Activated T-cell treated with anti-CD3 and anti-CD28 coated beads, Interleukin-2, amount 50 U/mL, for 72 hours (primary cell): ENCODE results near the gene SDK1. TPM values are rescaled to one million over a fixed set of nuclear protein-coding genes. Genes with fewer than 3 reads are reported as not detected.
A peak's percentile ranks its signal among the peaks of the same experiment; 100 is the strongest.

ENCODE experiments used
- ATAC-seq, 2 donors: fragments of 150-1000 bp; cut with Tn5 transposase; replicated peaks in 1 of 2; 2 replicates each; pipeline ENCODE4 v1.10.0; 2021; ENCODE audit warnings: moderate library complexity in 2 of 2, mild to moderate bottlenecking in 1 of 2
- DNase-seq, 2 donors: peaks; one replicate each; pipeline ENCODE4 v3.0.0; 2021 to 2022; ENCODE audit warnings: mixed read lengths in 1 of 2
- H3K27ac Mint-ChIP-seq: one replicate; pipeline ENCODE4 v1.8.0; 2022; ENCODE audit warnings: mild to moderate bottlenecking, moderate library complexity, mixed read lengths
- H3K27me3 Mint-ChIP-seq: one replicate; pipeline ENCODE4 v1.8.0; 2022; ENCODE audit warnings: low read depth, mixed read lengths
- H3K36me3 Mint-ChIP-seq, 2 donors: one replicate each; pipeline ENCODE4 v1.8.0; 2022; ENCODE audit warnings: mixed read lengths in 2 of 2, mild to moderate bottlenecking in 1 of 2; ENCODE audit not compliant: insufficient read depth in 2 of 2
- H3K4me1 Mint-ChIP-seq: one replicate; pipeline ENCODE4 v1.8.0; 2022; ENCODE audit warnings: low read depth, mixed read lengths
- H3K4me3 Mint-ChIP-seq, 2 donors: one replicate each; pipeline ENCODE4 v1.8.0; 2022; ENCODE audit warnings: mild to moderate bottlenecking in 2 of 2, mixed read lengths in 2 of 2, moderate library complexity in 2 of 2
- H3K9me3 Mint-ChIP-seq, 2 donors: one replicate each; pipeline ENCODE4 v1.8.0; 2022; ENCODE audit warnings: mixed read lengths in 2 of 2
- total RNA-seq, 2 donors: library from RNA; stranded (reverse); gene quantifications; one replicate each; pipeline ENCODE4 v1.2.3, GENCODE V29; 2022

The SDK1 gene
- total RNA-seq, 2 donors from 2014 or later, result 6.1 to 6.3 TPM

DNA sequence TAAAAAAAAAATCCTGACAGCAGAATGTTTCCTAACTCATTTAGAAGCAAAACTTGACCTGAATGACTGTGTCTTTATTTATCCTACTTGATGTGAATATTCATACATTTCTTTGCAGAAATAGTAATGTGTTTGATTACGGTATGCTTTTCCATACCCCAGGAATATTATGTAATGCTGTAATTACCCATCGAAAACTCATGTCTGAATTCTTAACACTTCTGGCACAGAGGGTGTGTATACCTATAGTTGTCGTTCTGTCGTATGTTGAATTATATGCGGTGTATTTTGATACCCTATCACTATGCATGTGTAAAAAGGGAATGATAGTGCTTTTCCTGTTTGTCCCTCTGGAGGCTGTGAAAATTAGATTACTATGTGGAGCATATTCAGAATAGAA, 26.6 kb downstream of the SDK1 start:
- no peak overlapping the region for H3K4me3 Mint-ChIP-seq
- H3K9me3 Mint-ChIP-seq, result no peaks in the 10 kb centered on the region
- no peaks in the 10 kb centered on the region for H3K27me3 Mint-ChIP-seq
- no peak for DNase-seq
- no peaks in the 10 kb centered on the region for H3K36me3 Mint-ChIP-seq
- ATAC-seq, result no peak
- no peak overlapping the region for H3K27ac Mint-ChIP-seq
- H3K4me1 Mint-ChIP-seq, result no peaks in the 10 kb centered on the region

DNA sequence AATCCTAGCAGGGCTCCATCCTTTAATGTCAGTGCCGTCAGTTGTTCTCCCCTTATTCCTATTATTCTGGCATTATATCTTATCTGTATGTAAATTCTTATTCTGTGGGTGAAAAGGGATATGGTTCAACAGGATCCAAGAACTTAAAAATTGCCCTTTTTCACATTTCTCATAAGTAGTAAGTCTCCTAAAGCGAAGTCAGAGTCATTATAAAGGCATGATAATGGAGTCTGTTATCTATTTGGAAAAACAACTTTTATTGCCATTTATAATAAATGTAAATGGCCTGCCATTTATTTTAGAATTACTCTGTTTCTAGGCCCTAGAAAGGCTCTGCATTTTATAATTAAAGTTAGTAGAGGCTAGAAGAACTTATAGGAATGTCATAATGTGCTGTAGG, 31.3 kb downstream of the SDK1 start:
- Mint-ChIP-seq H3K4me1 (peaks cover 11% of the 10 kb centered on the region), H3K36me3 (peaks cover 0 to 1% of the 10 kb centered on the region in 2 donors), H3K27ac (no peak overlapping the region), H3K27me3 (peaks cover 17% of the 10 kb centered on the region), H3K4me3 (no peak overlapping the region), H3K9me3 (no peaks in the 10 kb centered on the region)
- ATAC-seq (no peak), DNase-seq (no peak)

- Mint-ChIP-seq H3K4me3 (no peak overlapping the region), H3K9me3 (peaks cover 0 to 1% of the 10 kb centered on the region in 2 donors), H3K36me3 (peaks cover 0 to 4% of the 10 kb centered on the region in 2 donors), H3K27me3 (peaks cover 22% of the 10 kb centered on the region), H3K4me1 (peaks cover 11% of the 10 kb centered on the region), H3K27ac (no peak overlapping the region)
- peak; percentile 37 to 51 for ATAC-seq
- DNase-seq, result no peak
Measured at GRCh38 chr7:3333861-3334260, 32.8 kb downstream of the SDK1 start.

- H3K27ac Mint-ChIP-seq, result no peak overlapping the region
- DNase-seq (no peak), ATAC-seq (no peak)
- peaks cover 0 to 4% of the 10 kb centered on the region in 2 donors for H3K36me3 Mint-ChIP-seq
- H3K4me3 Mint-ChIP-seq, result no peak overlapping the region
- peaks cover 22% of the 10 kb centered on the region for H3K27me3 Mint-ChIP-seq
- H3K9me3 Mint-ChIP-seq, result peaks cover 0 to 1% of the 10 kb centered on the region in 2 donors
- peaks cover 11% of the 10 kb centered on the region for H3K4me1 Mint-ChIP-seq
Measured at GRCh38 chr7:3336042-3336665, 35.1 kb downstream of the SDK1 start.

- peaks cover 22% of the 10 kb centered on the region for H3K27me3 Mint-ChIP-seq
- no peak for DNase-seq
Measured at GRCh38 chr7:3338161-3338560, 37.1 kb downstream of the SDK1 start.

GRCh38 chr7:3345699-3346481, 44.8 kb downstream of the SDK1 start:
- H3K4me3 Mint-ChIP-seq, result no peak overlapping the region
- H3K9me3 Mint-ChIP-seq, result no peaks in the 10 kb centered on the region
- no peaks in the 10 kb centered on the region for H3K27me3 Mint-ChIP-seq
- no peaks in the 10 kb centered on the region for H3K36me3 Mint-ChIP-seq
- ATAC-seq (no peak), DNase-seq (no peak)
- no peaks in the 10 kb centered on the region for H3K4me1 Mint-ChIP-seq
- H3K27ac Mint-ChIP-seq, result no peak overlapping the region

More at GRCh38 chr7:3338161-3338560, 37.1 kb downstream of the SDK1 start:
- Mint-ChIP-seq H3K4me3 (no peak overlapping the region), H3K36me3 (peaks cover 0 to 4% of the 10 kb centered on the region in 2 donors), H3K9me3 (peaks cover 0 to 1% of the 10 kb centered on the region in 2 donors), H3K4me1 (peaks cover 11% of the 10 kb centered on the region), H3K27ac (no peak overlapping the region)
- ATAC-seq, result no peak

DNA sequence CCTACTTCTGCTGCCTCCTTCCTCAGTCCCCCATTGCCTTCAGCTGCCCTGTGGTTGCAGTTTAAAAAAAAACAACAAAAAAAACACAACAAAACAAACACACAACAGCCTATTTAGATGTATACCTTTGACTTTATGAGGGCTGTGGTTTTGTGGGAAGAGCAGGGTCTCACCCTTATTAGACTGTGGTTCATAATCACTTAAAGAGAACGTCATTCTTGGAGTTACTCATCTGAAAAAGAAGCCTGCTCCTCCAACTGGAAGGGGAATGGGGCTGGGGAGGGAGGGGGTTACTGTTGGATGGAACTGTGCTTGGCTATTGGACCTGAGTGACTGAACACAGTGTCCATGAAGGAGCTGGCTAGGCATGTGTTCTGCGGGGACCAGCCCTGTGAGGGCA, 48.1 kb downstream of the SDK1 start:
- Mint-ChIP-seq H3K9me3 (no peaks in the 10 kb centered on the region), H3K27ac (no peak overlapping the region), H3K27me3 (no peaks in the 10 kb centered on the region), H3K36me3 (no peaks in the 10 kb centered on the region), H3K4me1 (no peaks in the 10 kb centered on the region), H3K4me3 (no peak overlapping the region)
- ATAC-seq, result no peak
- DNase-seq, result no peak

GRCh38 chr7:3356173-3356572, 55.1 kb downstream of the SDK1 start:
- no peak for DNase-seq
- Mint-ChIP-seq H3K27me3 (no peaks in the 10 kb centered on the region), H3K4me3 (no peak overlapping the region), H3K27ac (no peak overlapping the region), H3K4me1 (no peaks in the 10 kb centered on the region), H3K36me3 (no peaks in the 10 kb centered on the region), H3K9me3 (no peaks in the 10 kb centered on the region)
- no peak for ATAC-seq

- DNase-seq (no peak), ATAC-seq (no peak)
- Mint-ChIP-seq H3K27me3 (no peaks in the 10 kb centered on the region), H3K36me3 (no peaks in the 10 kb centered on the region), H3K4me3 (no peak overlapping the region), H3K4me1 (no peaks in the 10 kb centered on the region), H3K9me3 (no peaks in the 10 kb centered on the region), H3K27ac (no peak overlapping the region)
Measured at GRCh38 chr7:3358991-3359390, 57.9 kb downstream of the SDK1 start.

- peaks cover 13% of the 10 kb centered on the region for H3K4me1 Mint-ChIP-seq
- ATAC-seq (no peak), DNase-seq (no peak)
- H3K9me3 Mint-ChIP-seq, result no peaks in the 10 kb centered on the region
- no peak overlapping the region for H3K4me3 Mint-ChIP-seq
- peaks cover 6% of the 10 kb centered on the region for H3K27me3 Mint-ChIP-seq
- H3K27ac Mint-ChIP-seq, result no peak overlapping the region
- no peaks in the 10 kb centered on the region for H3K36me3 Mint-ChIP-seq
Measured at GRCh38 chr7:3367261-3367660, 66.2 kb downstream of the SDK1 start.

- Mint-ChIP-seq H3K36me3 (no peaks in the 10 kb centered on the region), H3K4me1 (peaks cover 13% of the 10 kb centered on the region), H3K9me3 (no peaks in the 10 kb centered on the region), H3K27me3 (peaks cover 6% of the 10 kb centered on the region), H3K4me3 (no peak overlapping the region), H3K27ac (no peak overlapping the region)
- DNase-seq (no peak), ATAC-seq (no peak)
Measured at GRCh38 chr7:3370068-3370830, 69.2 kb downstream of the SDK1 start.

DNA sequence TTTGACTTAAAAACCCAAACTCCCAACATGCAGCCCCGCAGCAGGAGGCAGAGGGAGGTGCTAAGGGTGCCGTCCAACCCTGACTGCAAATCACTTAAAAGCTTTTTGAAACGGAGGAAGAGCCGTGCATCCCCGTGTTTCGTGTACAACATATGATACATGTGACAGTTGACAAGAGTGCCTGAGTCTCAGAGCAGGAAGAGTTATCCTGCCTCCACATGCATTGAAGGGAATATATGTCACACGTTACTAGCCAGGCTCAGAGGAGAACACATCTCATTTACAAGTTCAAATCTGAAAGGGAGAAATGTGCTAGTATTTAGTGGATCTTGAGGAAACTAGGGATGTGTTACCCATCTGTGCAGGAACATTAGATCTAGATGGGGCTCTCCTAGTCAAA, 69.9 kb downstream of the SDK1 start:
- no peak for DNase-seq
- no peak for ATAC-seq
- Mint-ChIP-seq H3K9me3 (no peaks in the 10 kb centered on the region), H3K27me3 (peaks cover 6% of the 10 kb centered on the region), H3K4me3 (no peak overlapping the region), H3K27ac (no peak overlapping the region), H3K4me1 (peaks cover 13% of the 10 kb centered on the region), H3K36me3 (no peaks in the 10 kb centered on the region)

- Mint-ChIP-seq H3K36me3 (no peaks in the 10 kb centered on the region), H3K27ac (no peak overlapping the region), H3K4me3 (no peak overlapping the region), H3K4me1 (peaks cover 13% of the 10 kb centered on the region), H3K9me3 (no peaks in the 10 kb centered on the region), H3K27me3 (peaks cover 6% of the 10 kb centered on the region)
- DNase-seq, result no peak
- ATAC-seq, result no peak
Measured at GRCh38 chr7:3371601-3372000, 70.5 kb downstream of the SDK1 start.
